ENCODE results near the gene KIF3C. TPM values are rescaled to one million over a fixed set of nuclear protein-coding genes. Genes with fewer than 3 reads are reported as not detected.
A peak's percentile ranks its signal among the peaks of the same experiment; 100 is the strongest.

Gene KIF3C
- total RNA-seq, 1 experiment from 2014 or later: 41.4 TPM

DNA sequence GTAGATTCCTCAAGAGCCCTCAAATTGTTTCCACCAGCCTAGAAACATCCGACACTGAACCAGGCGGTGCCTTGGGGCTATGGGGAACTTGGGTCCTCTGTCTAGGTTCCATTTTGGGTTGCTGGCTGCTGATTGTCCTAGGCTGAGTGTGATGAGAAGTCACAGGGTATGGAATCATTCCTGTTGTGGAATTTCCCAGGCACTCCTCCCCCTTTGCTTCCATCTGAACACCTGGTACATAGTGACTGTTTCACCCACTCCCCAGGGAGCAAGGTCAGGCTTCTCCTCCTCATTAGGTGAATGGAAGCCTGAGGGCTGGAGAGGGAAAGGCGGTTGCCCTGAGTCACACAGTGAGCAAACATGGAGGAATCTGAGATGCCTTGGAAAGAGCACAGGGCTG lies 4.5 kb downstream of the KIF3C start:
- Histone ChIP-seq H4K5ac (ENCODE audit: insufficient read length, low read depth, low read length) (no peak overlapping the region), H3K27ac (ENCODE audit: insufficient read length, low read depth, low read length) (no peak overlapping the region), H3K27me3 (ENCODE audit: insufficient read depth, low read length) (no peaks in the 10 kb centered on the region), H2BK5ac (ENCODE audit: insufficient read length, low read length) (no peak overlapping the region), H3K23ac (ENCODE audit: insufficient read length, low read depth, low read length) (no peak overlapping the region), H3K14ac (ENCODE audit: insufficient read depth, low read length) (no peak overlapping the region), H3K56ac (ENCODE audit: insufficient read length, low read depth, low read length) (no peak overlapping the region), H2AFZ (ENCODE audit: low read length) (no peak overlapping the region), H3K9me3 (ENCODE audit: control insufficient read depth, low read depth, low read length) (no peaks in the 10 kb centered on the region), H2BK12ac (ENCODE audit: insufficient read length, low read depth, low read length) (no peak overlapping the region), H2BK15ac (ENCODE audit: low read depth, low read length) (no peak overlapping the region), H3K9ac (ENCODE audit: extremely low read depth, insufficient read length, low read length) (no peak overlapping the region), H4K20me1 (ENCODE audit: control insufficient read depth, insufficient read depth, insufficient read length) (no peaks in the 10 kb centered on the region), H3T11ph (ENCODE audit: low read length) (no peak overlapping the region), H4K8ac (replicated peaks; ENCODE audit: insufficient read length, low read depth, low read length) (no peak overlapping the region), H2BK20ac (ENCODE audit: low read depth, low read length, poor library complexity, severe bottlenecking) (no peak overlapping the region), H3K18ac (ENCODE audit: insufficient read length, low read depth, low read length) (no peak overlapping the region), H3K4ac (ENCODE audit: low read depth, low read length) (no peak overlapping the region), H3K79me2 (ENCODE audit: insufficient read depth, low read length) (no peaks in the 10 kb centered on the region; the same call in 1 of the 2 replicates), H2BK120ac (ENCODE audit: low read depth, low read length, poor library complexity, severe bottlenecking) (no peak overlapping the region), H4K91ac (ENCODE audit: insufficient read length, low read depth, low read length) (no peak overlapping the region), H2AK5ac (ENCODE audit: insufficient read length, low read length) (no peak overlapping the region), H3K4me2 (ENCODE audit: insufficient read depth, insufficient read length, low read length) (no peak overlapping the region), H3K79me1 (ENCODE audit: insufficient read depth, low read depth, low read length, poor library complexity, severe bottlenecking) (peaks cover 7% of the 10 kb centered on the region), H3K4me1 (ENCODE audit: insufficient read depth, low read length) (peaks cover 6% of the 10 kb centered on the region; the same call in 1 of the 2 replicates), H3K23me2 (ENCODE audit: insufficient read length, low read depth, low read length, poor library complexity, severe bottlenecking) (peaks cover 11% of the 10 kb centered on the region)
- peaks cover 40 to 47% of the 10 kb centered on the region in 2 experiments for H3K4me1 Mint-ChIP-seq
- H3K36me3 Mint-ChIP-seq (ENCODE audit: insufficient read depth in 1 of 3, low read depth in 3 of 3): peaks cover 17 to 57% (median 55%) of the 10 kb centered on the region in 3 experiments; a peak in 6 of 7 replicates
- H3K4me3 Mint-ChIP-seq: no peak overlapping the region
- DNase-seq: no peak
- no CpG with 5 or more reads among the region's 3 CpGs for WGBS (ENCODE audit: extremely low coverage, insufficient read length, low lambda C conversion rate)
- H3K27ac Mint-ChIP-seq: peak overlapping the region in 2 of 3 experiments; percentile 38 to 49; a peak in 2 of 7 replicates
- TF ChIP-seq, protein P1, sequence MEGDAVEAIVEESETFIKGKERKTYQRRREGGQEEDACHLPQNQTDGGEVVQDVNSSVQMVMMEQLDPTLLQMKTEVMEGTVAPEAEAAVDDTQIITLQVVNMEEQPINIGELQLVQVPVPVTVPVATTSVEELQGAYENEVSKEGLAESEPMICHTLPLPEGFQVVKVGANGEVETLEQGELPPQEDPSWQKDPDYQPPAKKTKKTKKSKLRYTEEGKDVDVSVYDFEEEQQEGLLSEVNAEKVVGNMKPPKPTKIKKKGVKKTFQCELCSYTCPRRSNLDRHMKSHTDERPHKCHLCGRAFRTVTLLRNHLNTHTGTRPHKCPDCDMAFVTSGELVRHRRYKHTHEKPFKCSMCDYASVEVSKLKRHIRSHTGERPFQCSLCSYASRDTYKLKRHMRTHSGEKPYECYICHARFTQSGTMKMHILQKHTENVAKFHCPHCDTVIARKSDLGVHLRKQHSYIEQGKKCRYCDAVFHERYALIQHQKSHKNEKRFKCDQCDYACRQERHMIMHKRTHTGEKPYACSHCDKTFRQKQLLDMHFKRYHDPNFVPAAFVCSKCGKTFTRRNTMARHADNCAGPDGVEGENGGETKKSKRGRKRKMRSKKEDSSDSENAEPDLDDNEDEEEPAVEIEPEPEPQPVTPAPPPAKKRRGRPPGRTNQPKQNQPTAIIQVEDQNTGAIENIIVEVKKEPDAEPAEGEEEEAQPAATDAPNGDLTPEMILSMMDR (conservative IDR thresholded peaks at IDR 0.05): no peak
- no peaks in the 10 kb centered on the region for H3K9me3 Mint-ChIP-seq
- H3K27me3 Mint-ChIP-seq (ENCODE audit: low read depth): no peaks in the 10 kb centered on the region
